Measurements from ENCODE around the gene TLCD3A. TPM values are rescaled to one million over a fixed set of nuclear protein-coding genes. Genes with fewer than 3 reads are reported as not detected.

TLCD3A gene
- total RNA-seq, 2 experiments from 2014 or later, result 8.3 to 11.7 TPM

DNA sequence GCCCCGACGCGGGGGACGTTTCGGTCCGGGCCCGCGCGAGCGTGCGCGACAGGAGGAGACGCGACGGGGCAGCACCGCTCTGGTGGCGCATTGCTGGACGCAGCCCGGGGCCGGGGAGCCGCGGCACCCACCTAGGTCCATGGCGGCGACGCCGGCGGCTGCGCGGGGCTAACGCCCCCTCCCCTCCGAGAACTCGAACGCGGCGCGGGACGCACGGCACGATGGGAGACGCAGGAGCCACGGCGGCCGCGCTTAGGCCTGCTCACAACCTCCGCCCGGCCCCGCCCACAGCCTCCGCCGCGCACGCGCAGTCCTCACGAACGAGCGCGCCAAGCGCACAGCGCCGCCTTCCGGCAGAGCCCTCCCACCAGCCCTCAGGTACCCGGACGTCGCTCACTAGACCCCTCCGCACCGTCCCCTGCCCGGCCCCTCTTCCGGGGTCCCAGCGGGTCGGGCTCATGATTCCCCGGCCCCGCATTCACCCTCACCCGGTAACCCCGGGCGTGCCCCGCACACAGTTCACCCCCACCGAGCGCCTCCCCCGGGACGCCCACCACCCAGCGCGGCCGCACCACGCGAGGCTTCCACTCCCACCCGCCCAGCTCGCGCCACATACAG, 19.7 kb downstream of the TLCD3A start, which contains the start of gene GEMIN4:
Gene GEMIN4, minus strand, starts transcription at position 263 of the 618 bp plus-strand sequence. Its CDS starts 122 bp downstream, at position 141.
- no peaks in the 10 kb centered on the region for H3K9me2 ChIP-seq (ENCODE audit: insufficient read depth, low read length)
- H2AFZ ChIP-seq (ENCODE audit: low read length), result peak within 1 kb of the TSS; percentile 86
- H3K9me3 ChIP-seq (ENCODE audit: low read length), result no peaks in the 10 kb centered on the region
- H3K4me3 ChIP-seq (ENCODE audit: low read depth, low read length, poor library complexity, severe bottlenecking), result peak within 1 kb of the TSS; percentile 75
- H3K79me2 ChIP-seq (ENCODE audit: insufficient read depth, low read depth, low read length), result peaks cover 40% of the 10 kb centered on the region
- ChIA-PET POLR2A (interaction anchor here (0.7 kb wide), 1 partner anchor 213 kb away, joined by 3 read pairs; no protein-coding TSS in a partner anchor), CTCF (ENCODE audit: unreplicated experiment) (interaction anchor here (0.6 kb wide), 1 partner anchor 13 kb away, joined by 3 read pairs; no protein-coding TSS in a partner anchor)
- H3K4me2 ChIP-seq (ENCODE audit: low read length), result peak within 1 kb of the TSS; percentile 86
- no peaks in the 10 kb centered on the region for H4K20me1 ChIP-seq (ENCODE audit: insufficient read depth, low read length)
- intact Hi-C loops (cut with micrococcal nuclease; ENCODE audit: unreplicated experiment), result no loop called here
- TF ChIP-seq CTCF (conservative IDR thresholded peaks at IDR 0.05; ENCODE audit: low read length), result peak; percentile 83
- no peak for TF ChIP-seq EZH2phosphoT487 (IDR thresholded peaks at IDR 0.05; ENCODE audit: borderline replicate concordance, low read depth, low read length)
- DNase-seq (ENCODE audit: low spot score), result peak; percentile 95
- H3K36me3 ChIP-seq (ENCODE audit: insufficient read depth, low read length), result peaks cover 52% of the 10 kb centered on the region
- BruUV-seq (replicated peaks), result no TSS peak
- peaks cover 18% of the 10 kb centered on the region for H3K4me1 ChIP-seq (ENCODE audit: insufficient read depth, low read length, poor library complexity, severe bottlenecking)
- H3K27ac ChIP-seq (ENCODE audit: low read depth, low read length, poor library complexity, severe bottlenecking), result peak within 1 kb of the TSS; percentile 57

DNA sequence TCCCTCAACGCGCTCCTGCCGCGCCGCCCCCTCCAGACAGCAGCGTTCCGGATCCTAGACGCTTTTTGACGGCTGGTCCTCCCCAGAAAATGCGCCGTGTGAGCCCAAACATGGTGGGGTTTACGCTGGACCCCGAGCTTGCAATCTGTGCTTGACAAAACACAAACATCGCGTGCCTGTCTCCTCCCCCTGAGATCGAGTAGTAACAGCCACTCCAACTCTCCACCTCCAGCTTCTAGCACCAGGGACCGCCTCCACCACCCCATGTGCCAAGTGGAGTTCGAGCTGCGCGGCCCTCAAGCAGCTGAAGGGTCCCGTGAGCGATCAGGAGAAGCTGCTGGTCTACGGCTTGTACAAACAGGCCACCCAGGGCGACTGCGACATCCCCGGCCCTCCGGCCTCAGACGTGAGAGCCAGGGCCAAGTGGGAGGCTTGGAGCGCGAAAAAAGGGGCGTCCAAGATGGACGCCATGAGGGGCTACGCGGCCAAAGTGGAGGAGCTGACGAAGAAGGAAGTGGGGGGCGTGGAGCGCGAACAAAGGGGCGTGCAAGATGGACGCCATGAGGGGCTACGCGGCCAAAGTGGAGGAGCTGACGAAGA, 20.3 kb downstream of the TLCD3A start:
- H3K4me3 ChIP-seq (ENCODE audit: low read depth, low read length, poor library complexity, severe bottlenecking), result peak overlapping the region; percentile 75
- TF ChIP-seq CTCF (conservative IDR thresholded peaks at IDR 0.05; ENCODE audit: low read length), result no peak
- no peak for TF ChIP-seq EZH2phosphoT487 (IDR thresholded peaks at IDR 0.05; ENCODE audit: borderline replicate concordance, low read depth, low read length)
- intact Hi-C loops (cut with micrococcal nuclease; ENCODE audit: unreplicated experiment), result no loop called here
- peak overlapping the region; percentile 86 for H2AFZ ChIP-seq (ENCODE audit: low read length)
- no peak for DNase-seq (ENCODE audit: low spot score)
- TSS peak; percentile 83 for BruUV-seq (replicated peaks)
- peaks cover 36% of the 10 kb centered on the region for H3K79me2 ChIP-seq (ENCODE audit: insufficient read depth, low read depth, low read length)
- no peaks in the 10 kb centered on the region for H3K9me2 ChIP-seq (ENCODE audit: insufficient read depth, low read length)
- ChIA-PET CTCF (ENCODE audit: unreplicated experiment) (interaction anchor here (0.6 kb wide), 1 partner anchor 13 kb away, joined by 3 read pairs; no protein-coding TSS in a partner anchor), POLR2A (interaction anchor here (0.7 kb wide), 1 partner anchor 213 kb away, joined by 3 read pairs; no protein-coding TSS in a partner anchor)
- no peaks in the 10 kb centered on the region for H3K9me3 ChIP-seq (ENCODE audit: low read length)
- H3K36me3 ChIP-seq (ENCODE audit: insufficient read depth, low read length), result peaks cover 52% of the 10 kb centered on the region
- H4K20me1 ChIP-seq (ENCODE audit: insufficient read depth, low read length), result no peaks in the 10 kb centered on the region
- H3K4me1 ChIP-seq (ENCODE audit: insufficient read depth, low read length, poor library complexity, severe bottlenecking), result peaks cover 18% of the 10 kb centered on the region
- H3K4me2 ChIP-seq (ENCODE audit: low read length), result peak overlapping the region; percentile 78
- H3K27ac ChIP-seq (ENCODE audit: low read depth, low read length, poor library complexity, severe bottlenecking), result peak overlapping the region; percentile 37
